Adrenal gland (tissue), 12 donors: ENCODE data around the gene IMMP2L. TPM values are rescaled to one million over a fixed set of nuclear protein-coding genes. Genes with fewer than 3 reads are reported as not detected.
A peak's percentile ranks its signal among the peaks of the same experiment; 100 is the strongest.
"Not testable (repeated sequence)": the region's sequence is repeated elsewhere in the genome, so short reads cannot be mapped to it uniquely, and the experiment has no call there.

Experiments
- DNase-seq, 7 donors: peaks; one replicate each; pipeline ENCODE4 v3.0.0-alpha.2; 2019 to 2020
- H3K27ac ChIP-seq, 5 donors: fragments of 200-600 bp; sonication (generic) in 4 of 5; 1 replicate in 3 of 5; 2 replicates in 2 of 5; pipeline versions ENCODE4 v1.5.1 to v1.8.0; 2016 to 2020; ENCODE audit warnings: mild to moderate bottlenecking in 1 of 5
- H3K27me3 ChIP-seq: fragments of 200-600 bp; 2 replicates; pipeline ENCODE4 v1.8.0; 2021
- H3K36me3 ChIP-seq, 2 donors: fragments of 200-600 bp; replicated peaks in 1 of 2; 1 replicate in 1 of 2; 2 replicates in 1 of 2; pipeline versions ENCODE4 v1.5.1 to v1.8.0; 2018 to 2022
- H3K4me1 ChIP-seq, 2 donors: fragments of 200-600 bp; replicated peaks in 1 of 2; 1 replicate in 1 of 2; 2 replicates in 1 of 2; pipeline versions ENCODE4 v1.5.1 to v1.8.0; 2018 to 2021
- H3K4me3 ChIP-seq, 4 donors: fragments of 200-600 bp; sonication (generic) in 3 of 4; one replicate each; pipeline ENCODE4 v1.5.1; 2016 to 2018
- H3K9me3 ChIP-seq, 3 donors: fragments of 200-600 bp; sonication (generic) in 1 of 3; replicated peaks in 1 of 3; 1 replicate in 2 of 3; 2 replicates in 1 of 3; pipeline versions ENCODE4 v1.5.1 to v1.8.0; 2016 to 2021
- CTCF ChIP-seq, 6 experiments: fragments of 450-650 bp in 4 of 6; fragments of 200-600 bp in 2 of 6; sonication (generic) in 1 of 6; IDR thresholded peaks; 1 replicate in 5 of 6; 2 replicates in 1 of 6; pipeline versions ENCODE4 v1.5.1 to v1.8.0; 2016 to 2021; ENCODE audit warnings: antibody characterized with exemption in 6 of 6, mild to moderate bottlenecking in 2 of 6, moderate library complexity in 1 of 6
- POLR2A ChIP-seq, 2 donors: fragments of 450-650 bp; IDR thresholded peaks; one replicate each; pipeline ENCODE4 v1.6.1; 2017; ENCODE audit warnings: antibody characterized with exemption in 2 of 2, mild to moderate bottlenecking in 2 of 2, moderate library complexity in 1 of 2
- WGBS, 4 donors: extraction: QIAGEN DNeasy Blood & Tissue Kit in 2 of 4; methylation state at CpG; one replicate each; pipeline versions ENCODE4 v1.1.5 to v1.1.7; 2013 to 2017; 5-methylcytosine and 5-hydroxymethylcytosine counted together
- intact Hi-C, 2 donors: fragments of 100-400 bp; cut with DNase I; formaldehyde crosslinking; loops; one replicate each; pipeline versions ENCODE4 v1.14.1 to v1.15.0; 2022 to 2023
- polyA plus RNA-seq, 3 donors: library from polyadenylated mRNA; stranded (reverse); fragments of 200-250 nt in 2 of 3; fragments of 350-450 nt in 1 of 3; fragmentation: Illumina TruSeq in 1 of 3; extraction: RNeasy Lipid Tissue Mini Kit (QIAGEN cat#74804) in 1 of 3; gene quantifications; one replicate each; pipeline ENCODE4 v1.2.3, GENCODE V29; 2013 to 2014
- total RNA-seq, 9 donors: library from RNA; depleted of rRNA in 4 of 9; stranded (reverse); fragments of >200 nt in 4 of 9; fragments of 120-200 nt in 1 of 9; fragmentation: NEBNext Ultra II Directional in 1 of 9; extraction: Animal tissue kit (Norgen Biotek cat#: 25700) in 1 of 9; gene quantifications; one replicate each; pipeline versions ENCODE4 v1.1.0 to v1.2.4, GENCODE V29; 2013 to 2023
- donor health status: healthy with polysubstance abuse.
- donor health status: Bipolar disorder and iron deficiency.
- donor health status: DM: yes; HTN: yes; CAD: no.
- donor health status: DM: no; HTN: no; CAD: no.
- donor health status: DM: no; HTN: no; CAD: no.
- donor health status: DM: yes; HTN: yes; CAD: no.

Gene IMMP2L
- total and polyA plus RNA-seq, 12 donors: 13.4 to 34.1 (median 25.3) TPM

GRCh38 chr7:111074071-111074747 lies 488.1 kb downstream of the IMMP2L start:
- no peaks in the 10 kb centered on the region for H3K4me1 ChIP-seq
- no peaks in the 10 kb centered on the region for H3K27me3 ChIP-seq
- no peaks in the 10 kb centered on the region for H3K36me3 ChIP-seq
- no peak for DNase-seq
- no peak overlapping the region for H3K27ac ChIP-seq
- H3K9me3 ChIP-seq: no peaks in the 10 kb centered on the region
- TF ChIP-seq CTCF (IDR thresholded peaks at IDR 0.05): no peak
- TF ChIP-seq POLR2A (IDR thresholded peaks at IDR 0.05): no peak
- 69 to 76% (median 74%) methylated on average over 3 of the region's 3 CpGs for WGBS, 4 donors
- H3K4me3 ChIP-seq: peak overlapping the region in 1 of 4 donors; percentile 10
- intact Hi-C loops: no loop called here

- H3K4me1 ChIP-seq, DNase-seq, H3K27me3 ChIP-seq, H3K4me3 ChIP-seq, intact Hi-C loops, H3K9me3 ChIP-seq, H3K27ac ChIP-seq, H3K36me3 ChIP-seq: not testable (repeated sequence)
- WGBS, 4 donors: 90 to 99% (median 94%) methylated on average over 9 of the region's 9 CpGs
Measured at GRCh38 chr7:111072658-111073057, 489.6 kb downstream of the IMMP2L start.

DNA sequence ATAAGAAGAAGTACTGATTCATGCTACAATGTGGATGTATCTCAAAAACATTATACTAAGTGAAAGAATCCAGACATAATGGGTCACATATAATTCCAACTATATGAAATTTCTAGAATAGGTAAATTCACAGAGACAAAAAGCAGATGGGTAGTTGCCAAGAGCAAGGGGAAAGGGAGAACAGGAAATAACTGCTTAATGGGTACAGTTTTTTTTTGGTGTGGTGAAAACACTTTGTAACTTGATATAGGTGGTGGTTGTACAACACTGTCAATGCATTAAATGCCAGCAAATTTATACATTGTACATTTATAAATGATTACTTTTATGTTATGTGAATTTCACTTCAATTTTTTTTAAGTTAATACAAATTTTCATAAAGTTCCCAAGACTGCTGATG lies 490.7 kb downstream of the IMMP2L start:
- no peaks in the 10 kb centered on the region for H3K9me3 ChIP-seq
- intact Hi-C loops: no loop called here
- no peak for DNase-seq
- no peaks in the 10 kb centered on the region for H3K27me3 ChIP-seq
- no peak overlapping the region for H3K27ac ChIP-seq
- peaks cover 0 to 4% of the 10 kb centered on the region in 2 donors for H3K36me3 ChIP-seq
- no peak overlapping the region for H3K4me3 ChIP-seq
- no peak for TF ChIP-seq POLR2A (IDR thresholded peaks at IDR 0.05)
- TF ChIP-seq CTCF (IDR thresholded peaks at IDR 0.05): no peak
- H3K4me1 ChIP-seq: no peaks in the 10 kb centered on the region

DNA sequence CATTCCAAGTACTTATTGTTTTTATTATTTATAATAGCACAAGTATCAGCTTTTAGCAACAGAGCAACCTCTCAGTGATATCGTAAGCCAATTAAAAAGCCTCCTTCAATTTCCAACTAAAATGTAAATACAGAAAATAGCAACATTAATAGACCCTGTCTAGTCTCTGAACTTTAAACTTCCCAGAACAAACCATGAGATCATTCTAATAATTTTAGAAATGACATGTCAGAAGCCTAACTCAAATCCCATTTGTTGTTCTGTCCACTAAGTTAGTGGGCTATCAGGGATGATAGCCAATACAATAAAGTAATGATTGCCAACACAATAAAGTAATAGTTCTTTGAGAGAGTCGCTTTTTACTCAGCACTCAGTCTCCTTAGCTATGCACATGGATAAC lies 493.7 kb downstream of the IMMP2L start:
- H3K27ac ChIP-seq: no peak overlapping the region
- H3K4me3 ChIP-seq: no peak overlapping the region
- 88 to 95% (median 91%) methylated on average over 2 of the region's 2 CpGs for WGBS, 4 donors
- H3K9me3 ChIP-seq: no peaks in the 10 kb centered on the region
- no peaks in the 10 kb centered on the region for H3K4me1 ChIP-seq
- TF ChIP-seq POLR2A (IDR thresholded peaks at IDR 0.05) (no peak), CTCF (IDR thresholded peaks at IDR 0.05) (no peak)
- DNase-seq: no peak
- H3K36me3 ChIP-seq: peaks cover 0 to 4% of the 10 kb centered on the region in 2 donors
- intact Hi-C loops: no loop called here
- no peaks in the 10 kb centered on the region for H3K27me3 ChIP-seq

DNA sequence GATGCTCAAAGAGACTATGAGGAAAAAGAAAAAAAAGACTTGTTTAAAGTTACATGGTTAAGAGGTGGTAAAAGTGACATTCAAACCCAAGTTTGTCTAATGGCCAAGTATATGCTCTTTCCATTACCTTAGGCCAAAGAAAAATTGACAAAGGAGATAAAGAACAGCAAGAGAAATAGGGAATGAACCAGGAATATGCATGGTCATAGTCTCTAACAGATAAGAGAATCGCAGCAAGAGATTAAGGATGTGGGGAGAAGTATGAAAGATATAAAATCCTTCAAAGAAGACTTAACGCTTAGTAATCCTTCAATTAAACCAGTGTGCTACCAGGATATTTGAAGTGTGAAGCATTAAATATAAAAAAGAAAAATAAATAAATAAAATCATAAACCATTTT lies 494.6 kb downstream of the IMMP2L start:
- TF ChIP-seq CTCF (IDR thresholded peaks at IDR 0.05): no peak
- no peak for TF ChIP-seq POLR2A (IDR thresholded peaks at IDR 0.05)
- Histone ChIP-seq H3K27ac (no peak overlapping the region), H3K36me3 (peaks cover 0 to 4% of the 10 kb centered on the region in 2 donors), H3K4me1 (no peaks in the 10 kb centered on the region), H3K9me3 (no peaks in the 10 kb centered on the region), H3K4me3 (no peak overlapping the region), H3K27me3 (no peaks in the 10 kb centered on the region)
- no peak for DNase-seq
- 70 to 93% (median 90%) methylated on average over 2 of the region's 2 CpGs for WGBS, 4 donors
- intact Hi-C loops: no loop called here
